Measurements from ENCODE around the gene FAM50A. TPM values are rescaled to one million over a fixed set of nuclear protein-coding genes. Genes with fewer than 3 reads are reported as not detected.
A peak's percentile ranks its signal among the peaks of the same experiment; 100 is the strongest.

The FAM50A gene
- total RNA-seq, 2 experiments from 2014 or later: 62.7 to 63.5 TPM

- CTCF ChIA-PET: no interaction called here
These were observed 39.4 kb downstream of the FAM50A start for GRCh38 chrX:154483325-154483724.

GRCh38 chrX:154484255-154485149 is 40.6 kb downstream of the FAM50A start:
- no peak for DNase-seq

More at GRCh38 chrX:154483325-154483724, 39.4 kb downstream of the FAM50A start:
- no peak for ATAC-seq
- no peak for DNase-seq
- peaks cover 34% of the 10 kb centered on the region for H3K4me1 Mint-ChIP-seq (ENCODE audit: low read depth)
- H3K4me3 Mint-ChIP-seq: no peak overlapping the region
- no peak overlapping the region for H3K27ac Mint-ChIP-seq
- peaks cover 19% of the 10 kb centered on the region for H3K36me3 Mint-ChIP-seq (ENCODE audit: low read depth)
- no peaks in the 10 kb centered on the region for H3K9me3 Mint-ChIP-seq (ENCODE audit: insufficient read depth)
- POLR2A ChIA-PET: no interaction called here
- H3K27me3 Mint-ChIP-seq (ENCODE audit: low read depth): no peaks in the 10 kb centered on the region

GRCh38 chrX:154485150-154486051 is 41.5 kb downstream of the FAM50A start:
- no peaks in the 10 kb centered on the region for H3K9me3 Mint-ChIP-seq (ENCODE audit: insufficient read depth)
- peaks cover 25% of the 10 kb centered on the region for H3K36me3 Mint-ChIP-seq (ENCODE audit: low read depth)
- no peak for ATAC-seq
- DNase-seq: no peak
- CTCF ChIA-PET: no interaction called here
- H3K4me1 Mint-ChIP-seq (ENCODE audit: low read depth): peaks cover 37% of the 10 kb centered on the region
- peak overlapping the region; percentile 70 for H3K27ac Mint-ChIP-seq
- H3K27me3 Mint-ChIP-seq (ENCODE audit: low read depth): no peaks in the 10 kb centered on the region
- POLR2A ChIA-PET: interaction anchor here (0.5 to 2.4 kb wide), 4 partner anchors 27 to 87 kb away, joined by 3 to 8 read pairs (median 4); partner anchors contain the start of genes FAM3A and RPL10
- H3K4me3 Mint-ChIP-seq: peak overlapping the region; percentile 69

More at GRCh38 chrX:154484255-154485149, 40.6 kb downstream of the FAM50A start:
- Mint-ChIP-seq H3K4me1 (ENCODE audit: low read depth) (peaks cover 37% of the 10 kb centered on the region), H3K27me3 (ENCODE audit: low read depth) (no peaks in the 10 kb centered on the region), H3K9me3 (ENCODE audit: insufficient read depth) (no peaks in the 10 kb centered on the region), H3K27ac (no peak overlapping the region), H3K36me3 (ENCODE audit: low read depth) (peaks cover 23% of the 10 kb centered on the region), H3K4me3 (peak overlapping the region; percentile 69)
- ChIA-PET CTCF (no interaction called here), POLR2A (interaction anchor here (0.5 to 1.6 kb wide), 2 partner anchors 45 to 86 kb away, joined by 3 to 6 read pairs; partner anchors contain the start of gene RPL10)
- no peak for ATAC-seq

GRCh38 chrX:154486052-154486395 is 42.1 kb downstream of the FAM50A start:
- peaks cover 25% of the 10 kb centered on the region for H3K36me3 Mint-ChIP-seq (ENCODE audit: low read depth)
- no peak overlapping the region for H3K27ac Mint-ChIP-seq
- H3K4me3 Mint-ChIP-seq: peak overlapping the region; percentile 69
- no peaks in the 10 kb centered on the region for H3K9me3 Mint-ChIP-seq (ENCODE audit: insufficient read depth)
- peaks cover 36% of the 10 kb centered on the region for H3K4me1 Mint-ChIP-seq (ENCODE audit: low read depth)
- POLR2A ChIA-PET: interaction anchor here (0.9 to 2.4 kb wide), 3 partner anchors 27 to 88 kb away, joined by 3 to 8 read pairs (median 3); partner anchors contain the start of genes FAM3A and RPL10
- ATAC-seq (peak; percentile 12), DNase-seq (peak; percentile 49)
- no peaks in the 10 kb centered on the region for H3K27me3 Mint-ChIP-seq (ENCODE audit: low read depth)
- CTCF ChIA-PET: no interaction called here

GRCh38 chrX:154486396-154487207 is 42.7 kb downstream of the FAM50A start, which contains the start of gene UBL4A:
TSS of gene UBL4A (minus strand) at chrX:154486615. CDS start at chrX:154486584, 31 bp downstream.
- Mint-ChIP-seq H3K4me3 (peak within 1 kb of the TSS; percentile 77), H3K4me1 (ENCODE audit: low read depth) (peaks cover 41% of the 10 kb centered on the region), H3K36me3 (ENCODE audit: low read depth) (peaks cover 25% of the 10 kb centered on the region), H3K27ac (peak within 1 kb of the TSS; percentile 77), H3K9me3 (ENCODE audit: insufficient read depth) (no peaks in the 10 kb centered on the region), H3K27me3 (ENCODE audit: low read depth) (no peaks in the 10 kb centered on the region)
- ATAC-seq (peak; percentile 10), DNase-seq (peak; percentile 57)
- CTCF ChIA-PET: interaction anchor here (1.8 kb wide), 1 partner anchor 40 kb away, joined by 4 read pairs; no protein-coding TSS in a partner anchor
- POLR2A ChIA-PET: interaction anchor here (0.6 to 2.4 kb wide), 5 partner anchors 30 to 138 kb away, joined by 3 to 8 read pairs (median 3); partner anchors contain the start of genes FAM3A and RPL10

GRCh38 chrX:154487518-154488290 is 43.8 kb downstream of the FAM50A start:
- peaks cover 37% of the 10 kb centered on the region for H3K4me1 Mint-ChIP-seq (ENCODE audit: low read depth)
- H3K9me3 Mint-ChIP-seq (ENCODE audit: insufficient read depth): no peaks in the 10 kb centered on the region
- no peak for DNase-seq
- no peak overlapping the region for H3K4me3 Mint-ChIP-seq
- ChIA-PET CTCF (interaction anchor here (1.8 kb wide), 1 partner anchor 39 kb away, joined by 4 read pairs; no protein-coding TSS in a partner anchor), POLR2A (interaction anchor here (0.6 to 2.4 kb wide), 5 partner anchors 29 to 139 kb away, joined by 3 to 8 read pairs (median 4); partner anchors contain the start of gene FAM3A)
- no peak for ATAC-seq
- no peaks in the 10 kb centered on the region for H3K27me3 Mint-ChIP-seq (ENCODE audit: low read depth)
- peaks cover 25% of the 10 kb centered on the region for H3K36me3 Mint-ChIP-seq (ENCODE audit: low read depth)
- H3K27ac Mint-ChIP-seq: no peak overlapping the region

- POLR2A ChIA-PET: interaction anchor here (0.5 to 1.6 kb wide), 4 partner anchors 11 to 90 kb away, joined by 3 to 4 read pairs (median 4); no protein-coding TSS in a partner anchor
- Mint-ChIP-seq H3K27me3 (ENCODE audit: low read depth) (no peaks in the 10 kb centered on the region), H3K9me3 (ENCODE audit: insufficient read depth) (no peaks in the 10 kb centered on the region), H3K4me3 (peak overlapping the region; percentile 85), H3K36me3 (ENCODE audit: low read depth) (peaks cover 22% of the 10 kb centered on the region), H3K4me1 (ENCODE audit: low read depth) (peaks cover 33% of the 10 kb centered on the region), H3K27ac (no peak overlapping the region)
- CTCF ChIA-PET: interaction anchor here (1.2 to 1.8 kb wide), 3 partner anchors 29 to 39 kb away, joined by 3 to 7 read pairs (median 4); no protein-coding TSS in a partner anchor
- ATAC-seq (no peak), DNase-seq (no peak)
These were observed 44.6 kb downstream of the FAM50A start for GRCh38 chrX:154488336-154489075.

- ChIA-PET POLR2A (interaction anchor here (0.5 to 0.9 kb wide), 6 partner anchors 11 to 91 kb away, joined by 3 to 4 read pairs (median 4); partner anchors contain the start of gene RPL10), CTCF (interaction anchor here (1.2 to 1.8 kb wide), 4 partner anchors 30 to 90 kb away, joined by 3 to 7 read pairs (median 6); partner anchors contain the start of gene RPL10)
- DNase-seq (no peak), ATAC-seq (no peak)
- H3K27me3 Mint-ChIP-seq (ENCODE audit: low read depth): no peaks in the 10 kb centered on the region
- peaks cover 19% of the 10 kb centered on the region for H3K36me3 Mint-ChIP-seq (ENCODE audit: low read depth)
- H3K27ac Mint-ChIP-seq: peak overlapping the region; percentile 91
- H3K9me3 Mint-ChIP-seq (ENCODE audit: insufficient read depth): no peaks in the 10 kb centered on the region
- peak overlapping the region; percentile 85 for H3K4me3 Mint-ChIP-seq
- H3K4me1 Mint-ChIP-seq (ENCODE audit: low read depth): peaks cover 28% of the 10 kb centered on the region
These were observed 45.2 kb downstream of the FAM50A start for GRCh38 chrX:154489182-154489581.

- CTCF ChIA-PET: interaction anchor here (1.2 to 2.2 kb wide), 7 partner anchors 9 to 92 kb away, joined by 3 to 7 read pairs (median 5); partner anchors contain the start of gene RPL10
- DNase-seq: peak; percentile 53
- Mint-ChIP-seq H3K27ac (peak overlapping the region; percentile 91), H3K4me3 (peak overlapping the region; percentile 85), H3K4me1 (ENCODE audit: low read depth) (peaks cover 24% of the 10 kb centered on the region), H3K27me3 (ENCODE audit: low read depth) (no peaks in the 10 kb centered on the region), H3K9me3 (ENCODE audit: insufficient read depth) (no peaks in the 10 kb centered on the region), H3K36me3 (ENCODE audit: low read depth) (peaks cover 16% of the 10 kb centered on the region)
- POLR2A ChIA-PET: interaction anchor here (0.6 to 1.6 kb wide), 7 partner anchors 9 to 91 kb away, joined by 3 to 6 read pairs (median 3); partner anchors contain the start of genes FAM3A and PLXNA3
- peak; percentile 31 for ATAC-seq
These were observed 46.1 kb downstream of the FAM50A start for GRCh38 chrX:154490021-154490413.
